Neutrophil (primary cell): ENCODE data around the gene EXOC4.
A peak's percentile ranks its signal among the peaks of the same experiment; 100 is the strongest.

Source experiments
- H3K27ac ChIP-seq: fragments of 200-600 bp; sonication (generic); 2 replicates; pipeline ENCODE4 v1.5.1; 2016; ENCODE audit warnings: mild to moderate bottlenecking, moderate library complexity
- H3K27me3 ChIP-seq: fragments of 200-600 bp; sonication (generic); 2 replicates; pipeline ENCODE4 v1.6.0; 2016; ENCODE audit warnings: mild to moderate bottlenecking
- H3K36me3 ChIP-seq: fragments of 200-600 bp; sonication (generic); 2 replicates; pipeline ENCODE4 v1.5.1; 2017
- H3K4me1 ChIP-seq, 2 experiments: fragments of 200-600 bp in 1 of 2; sonication (generic) in 1 of 2; 1 replicate in 1 of 2; 2 replicates in 1 of 2; pipeline versions ENCODE4 v1.5.1 to v1.6.1; 2013 to 2016; ENCODE audit warnings: low read depth in 1 of 2, low read length in 1 of 2, mild to moderate bottlenecking in 1 of 2, moderate library complexity in 1 of 2; ENCODE audit not compliant: control insufficient read depth in 1 of 2, insufficient read depth in 1 of 2
- H3K4me3 ChIP-seq, 2 experiments: fragments of 200-600 bp in 1 of 2; sonication (generic) in 1 of 2; 1 replicate in 1 of 2; 2 replicates in 1 of 2; pipeline ENCODE4 v1.5.1; 2013 to 2016; ENCODE audit warnings: low read depth in 1 of 2, low read length in 1 of 2, mild to moderate bottlenecking in 1 of 2, moderate library complexity in 1 of 2
- H3K9me3 ChIP-seq: fragments of 200-600 bp; sonication (generic); 2 replicates; pipeline ENCODE4 v1.5.1; 2016
- TF ChIP-seq, protein P1 (sequence below): fragments of 200-600 bp; sonication (generic); IDR thresholded peaks from 2 replicates; pipeline ENCODE4 v1.5.1; 2016; ENCODE audit warnings: antibody characterized with exemption

Gene EXOC4

DNA sequence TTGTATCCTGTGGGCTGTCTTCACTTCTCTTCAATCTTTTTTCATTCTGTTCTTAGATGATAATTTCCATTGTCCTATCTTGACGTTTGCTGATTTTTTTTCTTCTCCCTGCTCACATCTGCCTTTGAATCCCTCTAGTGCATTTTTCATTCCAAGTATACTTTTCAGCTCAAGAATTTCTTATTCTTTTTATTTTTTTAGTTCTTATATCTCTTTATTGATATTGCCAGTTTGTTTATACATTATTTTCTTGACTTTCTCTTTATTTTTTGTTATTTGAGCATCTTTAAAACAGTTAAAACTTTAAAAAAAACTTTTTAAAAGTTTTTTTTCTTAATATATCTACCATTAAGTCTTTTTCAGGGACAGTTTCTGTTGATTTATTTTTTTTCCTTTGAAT is 100.9 kb downstream of the EXOC4 start:
- Histone ChIP-seq H3K9me3 (no peaks in the 10 kb centered on the region), H3K27me3 (no peaks in the 10 kb centered on the region), H3K4me3 (no peak overlapping the region), H3K27ac (no peak overlapping the region), H3K36me3 (peaks cover 9% of the 10 kb centered on the region), H3K4me1 (peaks cover 0 to 14% of the 10 kb centered on the region in 2 experiments)
- TF ChIP-seq, protein P1, sequence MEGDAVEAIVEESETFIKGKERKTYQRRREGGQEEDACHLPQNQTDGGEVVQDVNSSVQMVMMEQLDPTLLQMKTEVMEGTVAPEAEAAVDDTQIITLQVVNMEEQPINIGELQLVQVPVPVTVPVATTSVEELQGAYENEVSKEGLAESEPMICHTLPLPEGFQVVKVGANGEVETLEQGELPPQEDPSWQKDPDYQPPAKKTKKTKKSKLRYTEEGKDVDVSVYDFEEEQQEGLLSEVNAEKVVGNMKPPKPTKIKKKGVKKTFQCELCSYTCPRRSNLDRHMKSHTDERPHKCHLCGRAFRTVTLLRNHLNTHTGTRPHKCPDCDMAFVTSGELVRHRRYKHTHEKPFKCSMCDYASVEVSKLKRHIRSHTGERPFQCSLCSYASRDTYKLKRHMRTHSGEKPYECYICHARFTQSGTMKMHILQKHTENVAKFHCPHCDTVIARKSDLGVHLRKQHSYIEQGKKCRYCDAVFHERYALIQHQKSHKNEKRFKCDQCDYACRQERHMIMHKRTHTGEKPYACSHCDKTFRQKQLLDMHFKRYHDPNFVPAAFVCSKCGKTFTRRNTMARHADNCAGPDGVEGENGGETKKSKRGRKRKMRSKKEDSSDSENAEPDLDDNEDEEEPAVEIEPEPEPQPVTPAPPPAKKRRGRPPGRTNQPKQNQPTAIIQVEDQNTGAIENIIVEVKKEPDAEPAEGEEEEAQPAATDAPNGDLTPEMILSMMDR: no peak

DNA sequence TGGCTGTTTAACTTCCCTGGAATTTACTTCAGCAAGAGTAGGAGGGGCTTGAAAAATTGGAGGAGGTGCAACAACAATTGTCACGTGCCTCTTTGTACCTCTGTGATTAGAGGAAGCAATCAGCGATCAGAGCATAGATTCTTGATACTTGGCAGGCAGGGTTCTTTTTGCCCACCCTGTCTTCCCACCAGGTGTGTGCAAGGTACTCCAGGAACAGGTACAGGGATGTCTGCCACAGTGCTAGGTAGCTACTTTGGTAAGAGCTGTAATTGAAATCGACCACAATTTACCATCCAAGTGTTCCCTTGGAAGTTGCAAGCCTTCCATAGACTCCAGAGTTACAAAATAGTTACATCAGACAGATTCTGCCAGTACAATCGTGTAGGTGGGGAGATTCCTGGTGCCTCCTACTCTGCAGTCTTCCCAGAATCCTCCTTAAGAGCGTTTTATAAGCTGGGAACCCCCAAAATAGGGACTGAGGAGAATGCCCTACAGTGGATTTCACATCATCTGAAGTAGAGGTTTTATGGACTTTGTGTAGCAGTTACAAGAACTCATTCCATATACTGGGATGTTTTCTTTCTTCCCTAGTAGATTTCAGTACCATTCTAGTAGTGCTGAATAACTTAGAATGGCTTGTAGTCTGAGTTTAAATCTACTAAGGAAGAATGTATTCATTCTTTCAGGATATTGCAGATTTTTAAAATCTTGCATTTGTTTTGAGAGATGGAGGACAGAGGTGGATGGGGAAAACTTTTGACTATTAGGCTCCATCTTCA is 101.9 kb downstream of the EXOC4 start:
- Histone ChIP-seq H3K27me3 (no peaks in the 10 kb centered on the region), H3K27ac (peak overlapping the region; percentile 0), H3K9me3 (no peaks in the 10 kb centered on the region), H3K4me3 (no peak overlapping the region), H3K4me1 (peaks cover 0 to 14% of the 10 kb centered on the region in 2 experiments), H3K36me3 (peaks cover 9% of the 10 kb centered on the region)
- TF ChIP-seq, protein P1: no peak

DNA sequence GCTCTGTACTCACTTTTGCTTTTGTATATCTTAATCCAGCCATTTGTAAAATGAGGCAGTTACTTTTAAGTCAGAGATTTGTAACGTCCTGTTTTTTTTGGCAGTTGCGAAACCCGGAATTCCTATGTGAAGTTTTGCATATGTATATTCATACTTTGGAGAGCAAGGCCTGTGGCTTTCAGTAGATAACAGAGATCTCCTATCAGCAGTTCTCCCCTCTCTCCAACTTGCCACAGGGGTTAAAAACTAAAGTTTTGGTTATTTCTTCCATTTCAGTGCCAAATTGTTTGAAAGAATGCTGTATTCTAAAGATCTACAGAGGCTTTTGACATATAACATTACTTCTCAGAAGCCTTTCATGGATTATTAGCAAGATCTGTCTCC is 102.4 kb downstream of the EXOC4 start:
- TF ChIP-seq, protein P1: no peak
- Histone ChIP-seq H3K4me3 (no peak overlapping the region), H3K27ac (peak overlapping the region; percentile 0), H3K27me3 (no peaks in the 10 kb centered on the region), H3K36me3 (peaks cover 9% of the 10 kb centered on the region), H3K9me3 (no peaks in the 10 kb centered on the region), H3K4me1 (peaks cover 0 to 12% of the 10 kb centered on the region in 2 experiments)

DNA sequence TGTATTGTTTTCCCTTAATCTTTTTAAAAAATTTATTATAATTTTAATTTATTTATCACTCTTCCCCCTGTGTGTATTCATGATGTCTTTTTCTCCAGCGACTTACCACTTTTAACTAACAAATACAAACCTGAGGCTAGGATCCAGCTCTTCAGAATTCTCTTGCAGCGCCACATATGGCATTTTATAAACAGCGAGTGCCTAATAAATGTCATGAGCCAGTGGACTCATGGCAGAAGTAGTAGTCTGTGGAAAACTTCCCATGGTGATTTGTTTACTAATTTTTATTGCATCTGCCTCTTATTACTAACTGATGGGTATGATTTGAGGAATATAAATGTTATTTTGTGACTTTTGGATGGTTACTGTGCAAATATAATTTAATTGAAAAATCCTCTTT is 102.9 kb downstream of the EXOC4 start:
- H3K27me3 ChIP-seq: no peaks in the 10 kb centered on the region
- no peak overlapping the region for H3K27ac ChIP-seq
- peaks cover 0 to 9% of the 10 kb centered on the region in 2 experiments for H3K4me1 ChIP-seq
- TF ChIP-seq, protein P1: no peak
- H3K9me3 ChIP-seq: no peaks in the 10 kb centered on the region
- H3K36me3 ChIP-seq: peaks cover 9% of the 10 kb centered on the region
- H3K4me3 ChIP-seq: no peak overlapping the region

DNA sequence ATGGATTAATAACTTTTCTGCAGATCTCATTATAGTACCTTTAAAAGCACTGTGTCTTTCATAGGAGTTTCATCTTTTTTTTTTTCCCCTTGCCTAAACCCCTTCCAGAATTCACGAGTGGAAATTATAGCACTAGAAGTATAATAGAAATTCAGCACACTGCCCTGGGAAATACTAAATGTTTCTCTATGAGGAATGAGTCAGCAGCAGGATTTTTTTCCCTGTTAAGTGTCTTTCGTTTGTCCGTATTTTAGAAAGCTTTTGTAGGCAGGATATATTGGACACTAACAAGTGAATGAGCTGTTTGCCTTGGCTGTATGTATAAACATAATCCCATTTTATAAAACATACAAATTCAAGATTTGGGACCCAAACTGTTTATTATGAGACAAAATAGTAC is 105.8 kb downstream of the EXOC4 start:
- TF ChIP-seq, protein P1: no peak
- Histone ChIP-seq H3K36me3 (peaks cover 9% of the 10 kb centered on the region), H3K27me3 (no peaks in the 10 kb centered on the region), H3K9me3 (no peaks in the 10 kb centered on the region), H3K27ac (no peak overlapping the region), H3K4me1 (peaks cover 0 to 9% of the 10 kb centered on the region in 2 experiments), H3K4me3 (no peak overlapping the region)
